H9 (cell line): ENCODE measurements around the gene IKBKG. TPM values are rescaled to one million over a fixed set of nuclear protein-coding genes. Genes with fewer than 3 reads are reported as not detected.

Source experiments
- DNase-seq: peaks from one replicate; pipeline ENCODE4 v3.0.0-alpha.2; 2017
- H2AFZ ChIP-seq: one replicate; pipeline ENCODE4 v1.6.1; 2013; ENCODE audit warnings: mild to moderate bottlenecking, low read length, control low read depth, moderate library complexity
- H2AK5ac ChIP-seq: 2 replicates; pipeline ENCODE4 v1.6.1; 2013; ENCODE audit warnings: low read length, control low read depth, mixed read lengths; ENCODE audit not compliant: insufficient read length
- H2BK120ac ChIP-seq: one replicate; pipeline ENCODE4 v1.6.1; 2013; ENCODE audit warnings: low read depth, mild to moderate bottlenecking, low read length, control low read depth, inconsistent platforms; ENCODE audit not compliant: poor library complexity, severe bottlenecking
- H2BK12ac ChIP-seq: 2 replicates; pipeline ENCODE4 v1.6.1; 2013; ENCODE audit warnings: low read length, control low read depth, mixed read lengths, low read depth; ENCODE audit not compliant: insufficient read length
- H2BK15ac ChIP-seq: 2 replicates; pipeline ENCODE4 v1.6.1; 2013; ENCODE audit warnings: low read depth, low read length, control low read depth
- H2BK20ac ChIP-seq: one replicate; pipeline ENCODE4 v1.6.1; 2013; ENCODE audit warnings: low read depth, mild to moderate bottlenecking, low read length, control low read depth, inconsistent platforms; ENCODE audit not compliant: poor library complexity, severe bottlenecking
- H2BK5ac ChIP-seq: 2 replicates; pipeline ENCODE4 v1.6.1; 2013; ENCODE audit warnings: low read length, control low read depth, mixed read lengths; ENCODE audit not compliant: insufficient read length
- H3K14ac ChIP-seq: 2 replicates; pipeline ENCODE4 v1.6.1; 2013; ENCODE audit warnings: low read length, control low read depth; ENCODE audit not compliant: insufficient read depth
- H3K18ac ChIP-seq: 2 replicates; pipeline ENCODE4 v1.6.1; 2013; ENCODE audit warnings: low read depth, mild to moderate bottlenecking, mixed read lengths, low read length, control low read depth; ENCODE audit not compliant: insufficient read length
- H3K23ac ChIP-seq: 2 replicates; pipeline ENCODE4 v1.6.1; 2013; ENCODE audit warnings: low read length, control low read depth, mixed read lengths, low read depth; ENCODE audit not compliant: insufficient read length
- H3K23me2 ChIP-seq: 2 replicates; pipeline ENCODE4 v1.6.1; 2013; ENCODE audit warnings: low read depth, mild to moderate bottlenecking, mixed read lengths, low read length, control low read depth; ENCODE audit not compliant: insufficient read length, poor library complexity, severe bottlenecking
- H3K27ac ChIP-seq: 2 replicates; pipeline ENCODE4 v1.5.1; 2013; ENCODE audit warnings: low read length, control low read depth, mixed read lengths, low read depth; ENCODE audit not compliant: insufficient read length
- H3K27me3 ChIP-seq: 2 replicates; pipeline ENCODE4 v1.6.1; 2013; ENCODE audit warnings: low read length, control low read depth, inconsistent platforms; ENCODE audit not compliant: insufficient read depth
- H3K4ac ChIP-seq: 2 replicates; pipeline ENCODE4 v1.6.1; 2013; ENCODE audit warnings: low read depth, mild to moderate bottlenecking, control low read depth, inconsistent platforms, low read length, moderate library complexity
- H3K4me1 ChIP-seq: 2 replicates; pipeline ENCODE4 v1.6.1; 2013; ENCODE audit warnings: low read length, control low read depth, inconsistent platforms; ENCODE audit not compliant: insufficient read depth
- H3K4me2 ChIP-seq: 2 replicates; pipeline ENCODE4 v1.6.1; 2013; ENCODE audit warnings: low read length, control low read depth, mixed read lengths; ENCODE audit not compliant: insufficient read length, insufficient read depth
- H3K56ac ChIP-seq: 2 replicates; pipeline ENCODE4 v1.6.1; 2013; ENCODE audit warnings: low read depth, mild to moderate bottlenecking, mixed read lengths, low read length, control low read depth; ENCODE audit not compliant: insufficient read length
- H3K79me1 ChIP-seq: 2 replicates; pipeline ENCODE4 v1.6.1; 2013; ENCODE audit warnings: low read depth, mild to moderate bottlenecking, moderate library complexity, low read length, control low read depth, inconsistent platforms; ENCODE audit not compliant: insufficient read depth, poor library complexity, severe bottlenecking
- H3K79me2 ChIP-seq: 2 replicates; pipeline ENCODE4 v1.6.1; 2013; ENCODE audit warnings: low read length, control low read depth, inconsistent platforms; ENCODE audit not compliant: insufficient read depth
- H3K9ac ChIP-seq: 2 replicates; pipeline ENCODE4 v1.6.1; 2013; ENCODE audit warnings: low read length, control low read depth, mixed read lengths; ENCODE audit not compliant: insufficient read length; ENCODE audit errors: extremely low read depth
- H3K9me3 ChIP-seq: one replicate; pipeline ENCODE4 v1.6.1; 2013; ENCODE audit warnings: low read depth, low read length, inconsistent platforms; ENCODE audit not compliant: control insufficient read depth
- H3T11ph ChIP-seq: one replicate; pipeline ENCODE4 v1.6.1; 2013; ENCODE audit warnings: mild to moderate bottlenecking, low read length, control low read depth, inconsistent platforms
- H4K20me1 ChIP-seq: one replicate; pipeline ENCODE4 v1.6.1; 2013; ENCODE audit not compliant: control insufficient read depth, insufficient read length, insufficient read depth
- H4K5ac ChIP-seq: 2 replicates; pipeline ENCODE4 v1.6.1; 2013; ENCODE audit warnings: low read depth, mild to moderate bottlenecking, mixed read lengths, low read length, control low read depth; ENCODE audit not compliant: insufficient read length
- H4K8ac ChIP-seq: replicated peaks from 2 replicates; pipeline ENCODE4 v1.6.1; 2013; ENCODE audit warnings: low read length, control low read depth, mixed read lengths, low read depth; ENCODE audit not compliant: insufficient read length
- H4K91ac ChIP-seq: 2 replicates; pipeline ENCODE4 v1.6.1; 2013; ENCODE audit warnings: low read depth, mild to moderate bottlenecking, moderate library complexity, mixed read lengths, low read length, control low read depth; ENCODE audit not compliant: insufficient read length
- H3K27ac Mint-ChIP-seq, 3 experiments: 2 replicates in 2 of 3; 3 replicates in 1 of 3; pipeline ENCODE4 v1.8.0; 2020 to 2021; ENCODE audit warnings: mixed read lengths in 3 of 3, mild to moderate bottlenecking in 1 of 3, moderate library complexity in 1 of 3
- H3K27me3 Mint-ChIP-seq: 2 replicates; pipeline ENCODE4 v1.8.0; 2021; ENCODE audit warnings: low read depth, mild to moderate bottlenecking, moderate library complexity, mixed read lengths
- H3K36me3 Mint-ChIP-seq, 3 experiments: 2 replicates in 2 of 3; 3 replicates in 1 of 3; pipeline ENCODE4 v1.8.0; 2020 to 2021; ENCODE audit warnings: low read depth in 3 of 3, mixed read lengths in 3 of 3; ENCODE audit not compliant: insufficient read depth in 1 of 3
- H3K4me1 Mint-ChIP-seq, 2 experiments: 2 replicates each; pipeline ENCODE4 v1.8.0; 2020; ENCODE audit warnings: mixed read lengths in 2 of 2
- H3K4me3 Mint-ChIP-seq, 2 experiments: 2 replicates in 1 of 2; 3 replicates in 1 of 2; pipeline ENCODE4 v1.8.0; 2020 to 2021; ENCODE audit warnings: mild to moderate bottlenecking in 2 of 2, mixed read lengths in 2 of 2, moderate library complexity in 1 of 2
- H3K9me3 Mint-ChIP-seq, 2 experiments: 2 replicates in 1 of 2; 3 replicates in 1 of 2; pipeline ENCODE4 v1.8.0; 2020; ENCODE audit warnings: mild to moderate bottlenecking in 2 of 2, mixed read lengths in 2 of 2, moderate library complexity in 1 of 2
- WGBS: extraction: QIAGEN DNeasy Blood & Tissue Kit; methylation state at CpG from one replicate; pipeline ENCODE4 v1.1.7; 2013; ENCODE audit warnings: missing lambda C conversion rate, low lambda C conversion rate, mixed read lengths; ENCODE audit not compliant: insufficient read length; ENCODE audit errors: extremely low coverage; 5-methylcytosine and 5-hydroxymethylcytosine counted together
- total RNA-seq: library from RNA; stranded (reverse); gene quantifications from 2 replicates; pipeline ENCODE4 v1.2.1, GENCODE V29; 2021
- TF ChIP-seq, protein P1 (sequence below): fragments of 200-600 bp; sonication (generic); conservative IDR thresholded peaks from 3 replicates; pipeline ENCODE4 v1.8.0; 2021; ENCODE audit warnings: antibody characterized with exemption, mild to moderate bottlenecking

The IKBKG gene
- total RNA-seq, 1 experiment from 2014 or later, result 17.8 TPM

DNA sequence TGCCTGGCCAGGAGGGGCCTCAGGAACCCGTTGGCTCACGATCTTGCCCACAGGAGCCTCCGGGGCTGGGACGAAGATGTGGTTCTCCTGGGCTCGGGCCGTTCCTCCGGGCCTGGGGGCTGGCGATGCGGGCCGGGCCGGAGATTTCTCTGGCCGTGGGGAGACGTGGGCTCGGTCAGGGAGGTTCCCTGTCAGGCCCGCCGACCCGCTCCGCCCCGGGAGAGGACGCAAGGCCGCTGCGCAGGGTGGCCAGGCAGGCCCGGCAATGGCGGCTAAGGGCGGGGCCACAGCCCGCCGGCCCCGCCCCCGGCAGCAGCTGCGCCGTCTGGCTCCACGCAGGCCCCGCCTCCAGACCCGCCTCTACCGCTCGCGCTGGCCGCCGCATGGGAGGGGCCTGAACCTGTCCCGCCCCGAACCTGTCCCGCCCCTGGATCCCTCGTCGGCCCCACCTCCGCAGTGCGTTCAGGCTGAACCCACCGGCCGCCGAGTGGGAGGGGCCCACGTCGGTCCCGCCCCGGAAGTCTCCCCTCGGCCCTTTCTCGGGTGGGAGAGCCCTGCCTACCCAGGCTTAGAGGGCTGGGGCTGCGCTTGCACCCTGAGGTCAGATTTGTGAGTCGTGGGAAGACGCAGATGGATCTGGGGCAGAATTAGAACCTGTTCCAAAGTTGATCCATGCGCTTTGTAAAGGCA, 31.3 kb upstream of the IKBKG start, which contains the start of gene FAM3A:
Gene FAM3A (minus strand): TSS at position 267 of the 690 bp plus-strand sequence. CDS start 460 bp downstream, outside the sequence.
- DNase-seq, result peak; percentile 91
- H3K9me3 Mint-ChIP-seq, result peaks cover 49 to 50% of the 10 kb centered on the region in 2 experiments
- H3K9ac ChIP-seq, result peak within 1 kb of the TSS; percentile 13
- H2BK20ac ChIP-seq, result no peak within 1 kb of the TSS
- WGBS, result no CpG with 5 or more reads among the region's 59 CpGs
- H3K4ac ChIP-seq, result no peak within 1 kb of the TSS
- no peaks in the 10 kb centered on the region; the same call in 1 of the 2 replicates for H3K27me3 ChIP-seq
- H3K27ac Mint-ChIP-seq, result peak within 1 kb of the TSS; percentile 94 to 99 (median 95); a peak in 6 of 7 replicates
- no peak within 1 kb of the TSS for H3T11ph ChIP-seq
- peak within 1 kb of the TSS; percentile 71 for H3K4me2 ChIP-seq
- no peaks in the 10 kb centered on the region for H4K20me1 ChIP-seq
- no peak within 1 kb of the TSS for H4K91ac ChIP-seq
- no peak within 1 kb of the TSS for H2AFZ ChIP-seq
- no peak within 1 kb of the TSS for H2BK12ac ChIP-seq
- H3K23ac ChIP-seq, result no peak within 1 kb of the TSS
- H2BK5ac ChIP-seq, result no peak within 1 kb of the TSS
- no peaks in the 10 kb centered on the region for H3K4me1 ChIP-seq
- H3K4me1 Mint-ChIP-seq, result peaks cover 14 to 17% of the 10 kb centered on the region in 2 experiments
- H3K4me3 Mint-ChIP-seq, result peak within 1 kb of the TSS; percentile 74 to 85
- no peaks in the 10 kb centered on the region for H3K79me1 ChIP-seq
- peaks cover 15% of the 10 kb centered on the region for H3K23me2 ChIP-seq
- peak within 1 kb of the TSS; percentile 89 for H3K14ac ChIP-seq
- no peaks in the 10 kb centered on the region for H3K79me2 ChIP-seq
- peak within 1 kb of the TSS; percentile 33 for H3K27ac ChIP-seq
- no peak within 1 kb of the TSS for H4K5ac ChIP-seq
- H4K8ac ChIP-seq, result no peak within 1 kb of the TSS
- peaks cover 5 to 8% (median 7%) of the 10 kb centered on the region in 3 experiments; a peak in 5 of 7 replicates for H3K36me3 Mint-ChIP-seq
- H3K27me3 Mint-ChIP-seq, result peaks cover 13% of the 10 kb centered on the region
- H2BK15ac ChIP-seq, result no peak within 1 kb of the TSS
- TF ChIP-seq, protein P1, sequence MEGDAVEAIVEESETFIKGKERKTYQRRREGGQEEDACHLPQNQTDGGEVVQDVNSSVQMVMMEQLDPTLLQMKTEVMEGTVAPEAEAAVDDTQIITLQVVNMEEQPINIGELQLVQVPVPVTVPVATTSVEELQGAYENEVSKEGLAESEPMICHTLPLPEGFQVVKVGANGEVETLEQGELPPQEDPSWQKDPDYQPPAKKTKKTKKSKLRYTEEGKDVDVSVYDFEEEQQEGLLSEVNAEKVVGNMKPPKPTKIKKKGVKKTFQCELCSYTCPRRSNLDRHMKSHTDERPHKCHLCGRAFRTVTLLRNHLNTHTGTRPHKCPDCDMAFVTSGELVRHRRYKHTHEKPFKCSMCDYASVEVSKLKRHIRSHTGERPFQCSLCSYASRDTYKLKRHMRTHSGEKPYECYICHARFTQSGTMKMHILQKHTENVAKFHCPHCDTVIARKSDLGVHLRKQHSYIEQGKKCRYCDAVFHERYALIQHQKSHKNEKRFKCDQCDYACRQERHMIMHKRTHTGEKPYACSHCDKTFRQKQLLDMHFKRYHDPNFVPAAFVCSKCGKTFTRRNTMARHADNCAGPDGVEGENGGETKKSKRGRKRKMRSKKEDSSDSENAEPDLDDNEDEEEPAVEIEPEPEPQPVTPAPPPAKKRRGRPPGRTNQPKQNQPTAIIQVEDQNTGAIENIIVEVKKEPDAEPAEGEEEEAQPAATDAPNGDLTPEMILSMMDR, result no peak
- H2AK5ac ChIP-seq, result no peak within 1 kb of the TSS
- H2BK120ac ChIP-seq, result no peak within 1 kb of the TSS
- peak within 1 kb of the TSS; percentile 68 for H3K18ac ChIP-seq
- H3K9me3 ChIP-seq, result peaks cover 13% of the 10 kb centered on the region
- no peak within 1 kb of the TSS for H3K56ac ChIP-seq
